DMS153 treated with DMSO at 0.1 percent for 48 hours (cell line): ENCODE data around the gene INTS13.
"Not testable (repeated sequence)": the region's sequence is repeated elsewhere in the genome, so short reads cannot be mapped to it uniquely, and the experiment has no call there.

Experiments used
- DNase-seq: peaks from one replicate; lab custom pipeline; 2025; ENCODE audit not compliant: unreplicated experiment; lab: John Stamatoyannopoulos, UW

The INTS13 gene

GRCh38 chr12:26936559-26937442, 980 bp downstream of the INTS13 start:
- no peak for DNase-seq

- DNase-seq = no peak
Observed at GRCh38 chr12:26935636-26936378, 2.0 kb downstream of the INTS13 start.

- no peak for DNase-seq
Observed at GRCh38 chr12:26929590-26929989, 8.2 kb downstream of the INTS13 start.

- no peak for DNase-seq
Observed at GRCh38 chr12:26928661-26929060, 9.1 kb downstream of the INTS13 start.

GRCh38 chr12:26921886-26922285, 15.9 kb downstream of the INTS13 start:
- no peak for DNase-seq

GRCh38 chr12:26919216-26919555, 18.6 kb downstream of the INTS13 start:
- no peak for DNase-seq

GRCh38 chr12:26918321-26919215, 19.2 kb downstream of the INTS13 start:
- no peak for DNase-seq

GRCh38 chr12:26906704-26907103, 31.1 kb downstream of the INTS13 start:
- no peak for DNase-seq

GRCh38 chr12:26906024-26906423, 31.8 kb downstream of the INTS13 start:
- no peak for DNase-seq

GRCh38 chr12:26903396-26903795, 34.4 kb downstream of the INTS13 start:
- DNase-seq = not testable (repeated sequence)

- DNase-seq = no peak
Observed at GRCh38 chr12:26896913-26897312, 40.9 kb downstream of the INTS13 start.

- DNase-seq = no peak
Observed at GRCh38 chr12:26895672-26896071, 42.1 kb downstream of the INTS13 start.

- no peak for DNase-seq
Observed at GRCh38 chr12:26891704-26892103, 46.1 kb downstream of the INTS13 start.

- no peak for DNase-seq
Observed at GRCh38 chr12:26890784-26891183, 47.0 kb downstream of the INTS13 start.

GRCh38 chr12:26884765-26885576, 52.8 kb downstream of the INTS13 start:
- DNase-seq = peak; percentile 86

GRCh38 chr12:26880625-26881024, 57.2 kb downstream of the INTS13 start:
- no peak for DNase-seq

- peak; percentile 62 for DNase-seq
Observed at GRCh38 chr12:26878661-26879119, 59.1 kb downstream of the INTS13 start.

- DNase-seq = no peak
Observed at GRCh38 chr12:26874501-26875296, 63.1 kb downstream of the INTS13 start.

- no peak for DNase-seq
Observed at GRCh38 chr12:26872625-26873024, 65.2 kb downstream of the INTS13 start.

GRCh38 chr12:26871985-26872384, 65.8 kb downstream of the INTS13 start:
- no peak for DNase-seq
